PC-9 (cell line): ENCODE results near the gene TOM1L2. TPM values are rescaled to one million over a fixed set of nuclear protein-coding genes. Genes with fewer than 3 reads are reported as not detected.

Experiments
- BruUV-seq: library from RNA; stranded (reverse); fragments of 400-500 nt; replicated peaks from 2 replicates; lab custom pipeline; 2021; lab: Mats Ljungman, UMichigan
- CTCF ChIA-PET: fragments of 300-600 bp; sonication (Branson Sonifier 250); formaldehyde crosslinking; loops from one replicate; lab custom pipeline; 2022; ENCODE audit warnings: antibody characterized with exemption; lab: Charles Lee
- POLR2A ChIA-PET: fragments of 300-600 bp; sonication (Branson Sonifier 250); formaldehyde crosslinking; loops from one replicate; lab custom pipeline; 2022; ENCODE audit warnings: antibody characterized with exemption; ENCODE audit not compliant: unreplicated experiment; lab: Charles Lee
- DNase-seq, 2 experiments: peaks; one replicate each; pipeline versions ENCODE4 v3.0.0 to v3.0.0-alpha.2; 2015 to 2022; ENCODE audit warnings: mixed read lengths in 1 of 2
- H2AFZ ChIP-seq: fragments of 200-600 bp; sonication (generic); 2 replicates; pipeline ENCODE4 v1.8.1; 2017; ENCODE audit warnings: antibody characterized with exemption
- H3F3A ChIP-seq: fragments of 200-600 bp; sonication (generic); 2 replicates; pipeline ENCODE4 v1.8.1; 2017; ENCODE audit warnings: antibody characterized with exemption, mild to moderate bottlenecking, low read depth; ENCODE audit not compliant: insufficient read depth
- H3K27ac ChIP-seq: fragments of 200-600 bp; sonication (generic); 2 replicates; pipeline ENCODE4 v1.6.1; 2016; ENCODE audit warnings: mixed run types
- H3K27me3 ChIP-seq: fragments of 200-600 bp; sonication (generic); 2 replicates; pipeline ENCODE4 v1.6.1; 2016; ENCODE audit warnings: low read depth, mixed run types; ENCODE audit not compliant: insufficient read depth
- H3K36me3 ChIP-seq: fragments of 200-600 bp; sonication (generic); 2 replicates; pipeline ENCODE4 v1.6.1; 2016; ENCODE audit warnings: low read depth, mixed run types
- H3K4me1 ChIP-seq: fragments of 200-600 bp; sonication (generic); replicated peaks from 2 replicates; pipeline ENCODE4 v1.6.1; 2016; ENCODE audit warnings: mixed run types; ENCODE audit not compliant: insufficient read depth
- H3K4me2 ChIP-seq: fragments of 200-600 bp; sonication (generic); 2 replicates; pipeline ENCODE4 v1.6.1; 2017; ENCODE audit warnings: mixed run types
- H3K4me3 ChIP-seq: fragments of 200-600 bp; sonication (generic); 2 replicates; pipeline ENCODE4 v1.6.1; 2016; ENCODE audit warnings: mixed run types
- H3K79me2 ChIP-seq: fragments of 200-600 bp; sonication (generic); 2 replicates; pipeline ENCODE4 v1.6.1; 2017; ENCODE audit warnings: low read depth, mixed run types
- H3K9me2 ChIP-seq: fragments of 200-600 bp; sonication (generic); 2 replicates; pipeline ENCODE4 v1.8.1; 2017; ENCODE audit warnings: mild to moderate bottlenecking; ENCODE audit not compliant: insufficient read depth
- H3K9me3 ChIP-seq: fragments of 200-600 bp; sonication (generic); 2 replicates; pipeline ENCODE4 v1.8.1; 2016; ENCODE audit warnings: low read depth; ENCODE audit not compliant: insufficient read depth
- H4K20me1 ChIP-seq: fragments of 200-600 bp; sonication (generic); 2 replicates; pipeline ENCODE4 v1.8.1; 2017; ENCODE audit not compliant: insufficient read depth
- CTCF ChIP-seq: fragments of 200-600 bp; sonication (generic); conservative IDR thresholded peaks from 2 replicates; pipeline ENCODE4 v1.6.1; 2017; ENCODE audit warnings: mixed run types, antibody characterized with exemption, mild to moderate bottlenecking, moderate library complexity
- EZH2 ChIP-seq: fragments of 200-600 bp; sonication (generic); IDR thresholded peaks from 2 replicates; pipeline ENCODE4 v1.8.0; 2017; ENCODE audit warnings: antibody characterized with exemption, low read depth
- intact Hi-C: fragments of 100-400 bp; cut with micrococcal nuclease; formaldehyde crosslinking; loops from one replicate; pipeline ENCODE4 v1.10.0; 2022; ENCODE audit not compliant: unreplicated experiment
- total RNA-seq: library from RNA; stranded (reverse); gene quantifications from 2 replicates; pipeline ENCODE4 v1.2.3, GENCODE V29; 2021

The TOM1L2 gene
- total RNA-seq, 1 experiment from 2014 or later: 68.5 TPM

DNA sequence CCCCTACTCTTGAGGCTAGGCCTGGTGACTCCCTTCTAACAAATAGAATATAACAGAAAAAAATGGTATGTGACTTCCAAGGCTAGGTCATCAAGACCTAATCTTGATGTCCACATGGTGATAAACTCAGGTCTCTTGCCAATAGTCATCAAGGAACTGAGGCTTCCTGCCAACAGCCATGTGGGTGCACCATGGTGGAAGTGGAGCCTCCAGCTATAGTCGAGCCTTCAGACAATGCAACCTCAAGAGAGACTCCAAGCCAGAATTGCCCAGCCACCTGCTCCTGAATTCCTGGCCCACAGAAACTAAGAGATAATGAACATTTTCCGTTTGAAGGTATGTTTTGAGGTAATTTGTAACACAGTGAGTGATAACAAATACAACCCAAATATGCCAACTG lies 79.5 kb downstream of the TOM1L2 start:
- Histone ChIP-seq H3F3A (no peaks in the 10 kb centered on the region), H2AFZ (no peak overlapping the region), H3K36me3 (no peaks in the 10 kb centered on the region), H4K20me1 (no peaks in the 10 kb centered on the region), H3K4me3 (no peak overlapping the region), H3K4me1 (no peaks in the 10 kb centered on the region), H3K4me2 (no peak overlapping the region), H3K9me2 (no peaks in the 10 kb centered on the region), H3K9me3 (no peaks in the 10 kb centered on the region), H3K79me2 (no peaks in the 10 kb centered on the region), H3K27me3 (no peaks in the 10 kb centered on the region), H3K27ac (no peak overlapping the region)
- intact Hi-C loops: no loop called here
- DNase-seq: no peak
- ChIA-PET CTCF (no interaction called here), POLR2A (no interaction called here)
- TF ChIP-seq EZH2 (no peak), CTCF (no peak)
- no TSS peak for BruUV-seq

DNA sequence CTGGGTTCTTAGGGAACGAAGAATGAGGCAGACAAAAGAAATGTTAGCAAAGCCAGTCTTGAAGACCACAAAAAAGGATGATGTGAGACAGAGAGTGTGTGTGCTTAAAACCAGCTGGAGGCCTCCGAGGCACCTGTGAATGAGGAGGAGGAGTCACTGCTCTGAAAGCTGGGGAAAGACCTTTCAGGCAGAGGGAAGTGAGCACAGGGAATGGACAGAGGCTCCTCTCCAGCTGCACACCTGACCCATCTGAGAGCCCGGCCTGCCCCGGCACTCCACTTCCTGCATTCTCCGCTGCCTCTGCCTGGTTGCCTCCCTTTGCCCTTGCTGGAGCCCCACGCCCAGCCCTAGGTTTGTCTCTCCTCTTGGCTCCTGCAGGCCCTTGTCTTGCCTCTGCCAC lies 80.2 kb downstream of the TOM1L2 start:
- Histone ChIP-seq H3K4me3 (no peak overlapping the region), H3K36me3 (no peaks in the 10 kb centered on the region), H3K9me3 (no peaks in the 10 kb centered on the region), H3K79me2 (no peaks in the 10 kb centered on the region), H4K20me1 (no peaks in the 10 kb centered on the region), H3K9me2 (no peaks in the 10 kb centered on the region), H3K4me2 (no peak overlapping the region), H3K27me3 (no peaks in the 10 kb centered on the region), H3K4me1 (no peaks in the 10 kb centered on the region), H2AFZ (no peak overlapping the region), H3F3A (no peaks in the 10 kb centered on the region), H3K27ac (no peak overlapping the region)
- TF ChIP-seq CTCF: no peak
- ChIA-PET CTCF (interaction anchor here (1.1 to 1.7 kb wide), 2 partner anchors 9 to 27 kb away, joined by 4 to 14 read pairs; no protein-coding TSS in a partner anchor), POLR2A (no interaction called here)
- DNase-seq: no peak
- intact Hi-C loops: no loop called here
- no TSS peak for BruUV-seq

DNA sequence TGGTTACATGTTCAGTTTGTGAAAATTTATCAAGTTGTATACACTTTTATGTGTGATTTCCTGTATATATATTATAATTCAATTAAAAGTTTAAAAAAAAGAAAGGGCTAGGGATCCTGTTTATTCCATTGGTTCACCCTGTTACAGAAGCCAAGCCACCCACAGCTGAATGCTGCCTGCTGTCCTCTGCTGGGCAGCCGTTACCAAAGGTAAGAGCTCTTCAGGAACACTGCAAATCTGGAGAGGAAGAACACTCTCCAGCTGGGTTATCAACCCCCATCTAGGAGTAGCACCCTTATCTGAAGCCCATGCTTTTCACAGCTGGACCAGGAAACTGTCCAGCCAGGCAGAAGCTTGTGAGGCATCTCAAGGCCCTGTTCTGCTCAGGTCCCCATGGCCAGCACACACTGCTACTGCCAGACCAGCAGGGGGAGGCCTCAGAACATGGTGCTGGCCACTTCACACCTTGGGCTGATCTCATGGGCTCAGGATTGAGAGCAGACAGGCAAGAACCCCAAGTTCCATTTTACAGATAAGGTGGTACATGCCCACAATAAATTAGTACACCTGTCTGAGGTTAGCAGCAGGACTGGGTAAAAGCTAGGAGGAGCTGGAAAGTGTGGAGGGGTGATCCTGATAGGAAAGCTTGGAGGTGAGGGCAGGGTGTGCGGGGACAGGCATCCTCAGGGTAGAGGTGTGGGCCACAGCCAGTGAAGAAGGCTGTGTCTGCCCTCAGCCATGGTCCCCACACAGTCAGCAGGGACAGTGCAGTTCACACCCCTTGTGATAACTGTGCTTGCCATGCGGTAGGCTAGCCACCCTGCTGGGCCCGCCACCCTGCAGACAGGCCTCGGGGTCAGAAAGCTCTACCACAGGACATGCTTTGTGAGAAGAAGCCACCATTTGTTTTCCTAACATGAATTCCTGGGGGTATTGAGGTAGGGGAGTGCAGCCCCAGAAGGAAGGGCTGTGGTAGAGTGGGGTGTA lies 81.1 kb downstream of the TOM1L2 start:
- ChIA-PET CTCF (interaction anchor here (0.5 to 1.7 kb wide), 6 partner anchors 10 to 623 kb away, joined by 3 to 14 read pairs (median 4); no protein-coding TSS in a partner anchor), POLR2A (interaction anchor here (0.6 kb wide), 1 partner anchor 76 kb away, joined by 5 read pairs; no protein-coding TSS in a partner anchor)
- no peak overlapping the region for H3K27ac ChIP-seq
- H4K20me1 ChIP-seq: no peaks in the 10 kb centered on the region
- no peaks in the 10 kb centered on the region for H3K27me3 ChIP-seq
- H3K36me3 ChIP-seq: no peaks in the 10 kb centered on the region
- no peaks in the 10 kb centered on the region for H3K9me3 ChIP-seq
- intact Hi-C loops: loop anchor here (1.0 kb wide), 3 partner anchors 28 to 142 kb away; partner anchors contain the start of genes DRC3 and TOM1L2
- H2AFZ ChIP-seq: no peak overlapping the region
- H3K4me1 ChIP-seq: no peaks in the 10 kb centered on the region
- no TSS peak for BruUV-seq
- peak; percentile 93 for TF ChIP-seq CTCF
- no peak for TF ChIP-seq EZH2
- no peaks in the 10 kb centered on the region for H3K9me2 ChIP-seq
- H3K79me2 ChIP-seq: no peaks in the 10 kb centered on the region
- no peaks in the 10 kb centered on the region for H3F3A ChIP-seq
- DNase-seq: peak; percentile 57 to 71
- H3K4me3 ChIP-seq: no peak overlapping the region
- H3K4me2 ChIP-seq: no peak overlapping the region
